Measurements from ENCODE around the gene STX11. TPM values are rescaled to one million over a fixed set of nuclear protein-coding genes. Genes with fewer than 3 reads are reported as not detected.

STX11 gene
- total RNA-seq, 1 donor from 2014 or later, result 6.8 TPM

- no peaks in the 10 kb centered on the region for H3K36me3 ChIP-seq
- no peak for TF ChIP-seq CTCF (IDR thresholded peaks at IDR 0.05; ENCODE audit: borderline replicate concordance)
- H3K9me3 ChIP-seq (replicated peaks), result no peaks in the 10 kb centered on the region
- H3K4me3 ChIP-seq, result no peak overlapping the region
- H3K27ac ChIP-seq (replicated peaks), result no peak overlapping the region
- no peak for DNase-seq
- no peaks in the 10 kb centered on the region for H3K27me3 ChIP-seq (ENCODE audit: low read depth)
- no peaks in the 10 kb centered on the region for H3K4me1 ChIP-seq
- intact Hi-C loops (cut with micrococcal nuclease), result no loop called here
Measured at GRCh38 chr6:144134176-144134575, 16.1 kb upstream of the STX11 start.

- Histone ChIP-seq H3K27me3 (ENCODE audit: low read depth) (no peaks in the 10 kb centered on the region), H3K36me3 (no peaks in the 10 kb centered on the region), H3K4me3 (no peak overlapping the region), H3K4me1 (no peaks in the 10 kb centered on the region), H3K27ac (replicated peaks) (no peak overlapping the region), H3K9me3 (replicated peaks) (no peaks in the 10 kb centered on the region)
- TF ChIP-seq CTCF (IDR thresholded peaks at IDR 0.05; ENCODE audit: borderline replicate concordance), result no peak
- DNase-seq, result no peak
- intact Hi-C loops (cut with micrococcal nuclease), result no loop called here
Measured at GRCh38 chr6:144134737-144135136, 15.6 kb upstream of the STX11 start.

- TF ChIP-seq CTCF (IDR thresholded peaks at IDR 0.05; ENCODE audit: borderline replicate concordance), result no peak
- H3K36me3 ChIP-seq, result no peaks in the 10 kb centered on the region
- DNase-seq, result no peak
- no peaks in the 10 kb centered on the region for H3K9me3 ChIP-seq (replicated peaks)
- intact Hi-C loops (cut with micrococcal nuclease), result no loop called here
- no peaks in the 10 kb centered on the region for H3K4me1 ChIP-seq
- no peak overlapping the region for H3K27ac ChIP-seq (replicated peaks)
- no peak overlapping the region for H3K4me3 ChIP-seq
- H3K27me3 ChIP-seq (ENCODE audit: low read depth), result no peaks in the 10 kb centered on the region
Measured at GRCh38 chr6:144138542-144138941, 11.8 kb upstream of the STX11 start.

GRCh38 chr6:144139817-144140216 lies 10.5 kb upstream of the STX11 start:
- H3K4me1 ChIP-seq, result no peaks in the 10 kb centered on the region
- TF ChIP-seq CTCF (IDR thresholded peaks at IDR 0.05; ENCODE audit: borderline replicate concordance), result no peak
- H3K27ac ChIP-seq (replicated peaks), result no peak overlapping the region
- H3K27me3 ChIP-seq (ENCODE audit: low read depth), result no peaks in the 10 kb centered on the region
- intact Hi-C loops (cut with micrococcal nuclease), result no loop called here
- no peaks in the 10 kb centered on the region for H3K36me3 ChIP-seq
- no peak overlapping the region for H3K4me3 ChIP-seq
- DNase-seq, result no peak
- H3K9me3 ChIP-seq (replicated peaks), result no peaks in the 10 kb centered on the region

- H3K27ac ChIP-seq (replicated peaks), result no peak overlapping the region
- no peak for TF ChIP-seq CTCF (IDR thresholded peaks at IDR 0.05; ENCODE audit: borderline replicate concordance)
- no peaks in the 10 kb centered on the region for H3K9me3 ChIP-seq (replicated peaks)
- H3K36me3 ChIP-seq, result no peaks in the 10 kb centered on the region
- H3K4me1 ChIP-seq, result no peaks in the 10 kb centered on the region
- intact Hi-C loops (cut with micrococcal nuclease), result no loop called here
- no peaks in the 10 kb centered on the region for H3K27me3 ChIP-seq (ENCODE audit: low read depth)
- no peak for DNase-seq
- H3K4me3 ChIP-seq, result no peak overlapping the region
Measured at GRCh38 chr6:144140867-144141266, 9.4 kb upstream of the STX11 start.

- intact Hi-C loops (cut with micrococcal nuclease), result no loop called here
- no peaks in the 10 kb centered on the region for H3K27me3 ChIP-seq (ENCODE audit: low read depth)
- H3K9me3 ChIP-seq (replicated peaks), result no peaks in the 10 kb centered on the region
- H3K4me3 ChIP-seq, result no peak overlapping the region
- H3K36me3 ChIP-seq, result no peaks in the 10 kb centered on the region
- DNase-seq, result no peak
- H3K27ac ChIP-seq (replicated peaks), result no peak overlapping the region
- TF ChIP-seq CTCF (IDR thresholded peaks at IDR 0.05; ENCODE audit: borderline replicate concordance), result no peak
- H3K4me1 ChIP-seq, result no peaks in the 10 kb centered on the region
Measured at GRCh38 chr6:144141470-144141869, 8.8 kb upstream of the STX11 start.

Measured in left ventricle myocardium inferior (tissue), 1 donor.